VCaP (cell line): ENCODE measurements around the gene SNX17.
A peak's percentile ranks its signal among the peaks of the same experiment; 100 is the strongest.

Experiments used
- H3K27ac ChIP-seq: fragments of 450-650 bp; 2 replicates; pipeline ENCODE4 v1.5.1; 2017
- TF ChIP-seq, protein P1 (sequence below): fragments of 450-650 bp; conservative IDR thresholded peaks from 2 replicates; pipeline ENCODE4 v1.5.1; 2017; ENCODE audit warnings: mild to moderate bottlenecking, moderate library complexity

The SNX17 gene

DNA sequence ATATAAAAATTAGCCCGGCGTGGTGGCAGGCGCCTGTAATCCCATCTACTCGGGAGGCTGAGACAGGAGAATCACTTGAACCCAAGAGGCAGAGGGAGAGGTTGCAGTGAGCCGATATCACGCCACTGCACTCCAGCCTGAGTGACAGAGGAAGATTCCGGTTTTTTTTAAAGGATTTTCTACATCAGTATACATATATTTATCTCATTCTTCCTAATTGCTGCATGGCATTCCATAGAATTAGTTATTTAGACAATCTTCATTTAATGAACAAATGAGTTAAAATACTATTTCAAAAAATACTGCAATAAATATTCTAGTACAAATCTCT is 15.9 kb upstream of the SNX17 start:
- H3K27ac ChIP-seq: no peak overlapping the region
- TF ChIP-seq, protein P1, sequence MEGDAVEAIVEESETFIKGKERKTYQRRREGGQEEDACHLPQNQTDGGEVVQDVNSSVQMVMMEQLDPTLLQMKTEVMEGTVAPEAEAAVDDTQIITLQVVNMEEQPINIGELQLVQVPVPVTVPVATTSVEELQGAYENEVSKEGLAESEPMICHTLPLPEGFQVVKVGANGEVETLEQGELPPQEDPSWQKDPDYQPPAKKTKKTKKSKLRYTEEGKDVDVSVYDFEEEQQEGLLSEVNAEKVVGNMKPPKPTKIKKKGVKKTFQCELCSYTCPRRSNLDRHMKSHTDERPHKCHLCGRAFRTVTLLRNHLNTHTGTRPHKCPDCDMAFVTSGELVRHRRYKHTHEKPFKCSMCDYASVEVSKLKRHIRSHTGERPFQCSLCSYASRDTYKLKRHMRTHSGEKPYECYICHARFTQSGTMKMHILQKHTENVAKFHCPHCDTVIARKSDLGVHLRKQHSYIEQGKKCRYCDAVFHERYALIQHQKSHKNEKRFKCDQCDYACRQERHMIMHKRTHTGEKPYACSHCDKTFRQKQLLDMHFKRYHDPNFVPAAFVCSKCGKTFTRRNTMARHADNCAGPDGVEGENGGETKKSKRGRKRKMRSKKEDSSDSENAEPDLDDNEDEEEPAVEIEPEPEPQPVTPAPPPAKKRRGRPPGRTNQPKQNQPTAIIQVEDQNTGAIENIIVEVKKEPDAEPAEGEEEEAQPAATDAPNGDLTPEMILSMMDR: no peak

DNA sequence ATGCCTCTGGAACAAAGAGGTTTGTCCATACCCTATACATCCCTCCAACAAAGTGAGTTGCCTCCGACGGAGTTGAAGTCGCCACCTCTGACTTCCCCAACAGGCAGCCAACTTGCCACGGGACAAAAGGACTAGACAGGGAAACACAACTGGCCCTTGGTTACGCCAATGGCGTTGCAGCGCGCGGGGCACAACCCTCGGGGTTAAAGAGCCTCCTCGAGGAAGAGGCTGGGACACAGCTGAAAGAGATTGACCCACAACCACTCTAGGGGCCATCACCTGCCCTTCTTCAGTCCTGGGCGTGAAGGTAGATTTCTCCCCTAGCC is 14.4 kb upstream of the SNX17 start:
- TF ChIP-seq, protein P1: no peak
- peak overlapping the region; percentile 95 for H3K27ac ChIP-seq

DNA sequence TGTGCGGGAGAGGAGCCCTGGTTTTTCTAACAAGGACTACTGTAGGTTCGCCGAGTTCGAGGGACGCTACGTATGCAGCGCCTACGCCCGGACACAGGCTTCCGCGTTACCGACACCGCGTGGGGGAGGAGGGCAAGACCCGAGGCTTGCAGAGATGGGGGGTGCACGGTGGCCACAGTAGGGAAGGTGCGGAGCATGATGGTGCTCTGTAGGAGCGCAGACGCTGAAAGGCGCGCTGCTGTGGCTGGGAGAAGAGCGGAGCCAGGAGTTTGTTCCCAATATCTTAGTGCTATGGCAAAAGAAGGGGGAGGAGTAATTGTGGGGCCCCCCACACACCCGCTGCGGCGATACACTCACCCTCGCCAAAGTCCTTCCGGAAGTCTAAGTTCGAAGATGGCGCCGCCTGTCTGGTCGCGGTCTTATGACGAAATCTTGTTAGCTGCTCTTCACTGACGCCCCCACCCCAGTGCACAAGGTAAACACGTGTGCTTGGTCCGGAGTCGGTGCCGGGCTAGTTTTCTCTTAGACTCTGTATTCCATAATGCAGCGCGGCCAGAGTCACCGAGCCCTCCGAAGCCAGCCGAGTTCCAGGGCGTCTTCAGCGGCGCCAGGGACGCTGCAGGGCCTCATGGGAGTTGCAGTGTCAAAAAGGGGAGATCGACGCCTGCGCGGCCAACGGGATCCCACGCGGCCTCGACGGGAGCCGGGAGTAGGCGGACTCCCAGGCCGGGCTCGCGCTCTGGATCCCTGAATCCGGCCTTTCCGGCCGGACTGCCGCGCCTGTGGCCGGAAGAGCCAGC is 13.8 kb upstream of the SNX17 start, which contains the start of gene GTF3C2:
Gene GTF3C2, minus strand, starts transcription at position 383 of the 800 bp plus-strand sequence. CDS start 13,210 bp downstream, outside the sequence.
- H3K27ac ChIP-seq: peak within 1 kb of the TSS; percentile 95
- TF ChIP-seq, protein P1: no peak

DNA sequence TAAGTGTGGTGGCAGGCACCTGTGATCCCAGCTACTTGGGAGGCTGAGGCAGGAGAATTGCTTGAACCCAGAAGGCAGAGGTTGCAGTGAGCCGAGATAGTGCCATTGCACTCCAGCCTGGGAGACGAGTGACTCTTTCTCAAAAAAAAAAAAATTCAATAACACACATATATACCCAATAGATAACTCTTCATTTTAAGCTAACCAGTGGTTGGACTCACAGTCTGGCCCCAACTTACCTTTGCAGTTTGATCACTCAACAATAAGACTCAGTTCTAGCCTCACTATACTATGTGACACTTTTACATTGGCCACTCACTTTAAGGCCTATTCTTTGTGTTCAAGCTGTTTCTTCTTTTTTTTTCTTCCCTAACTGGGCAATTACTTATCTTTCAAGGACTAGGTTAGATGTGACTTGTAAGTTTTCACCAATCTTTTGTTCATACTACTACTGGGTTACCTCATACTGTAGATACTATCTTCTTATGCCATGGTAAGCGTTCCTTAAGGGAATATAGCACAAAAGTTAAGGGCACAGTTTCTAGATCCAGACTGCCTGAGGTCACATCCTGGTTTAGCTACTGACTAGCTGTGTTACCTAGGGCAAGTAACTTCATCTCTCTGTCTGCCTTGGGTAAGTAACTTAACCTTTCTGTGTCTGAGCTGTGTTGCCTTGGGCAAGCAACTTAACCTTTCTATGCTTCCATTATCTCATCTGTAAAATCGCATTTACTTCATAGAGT is 7.6 kb upstream of the SNX17 start:
- H3K27ac ChIP-seq: no peak overlapping the region
- TF ChIP-seq, protein P1: no peak

DNA sequence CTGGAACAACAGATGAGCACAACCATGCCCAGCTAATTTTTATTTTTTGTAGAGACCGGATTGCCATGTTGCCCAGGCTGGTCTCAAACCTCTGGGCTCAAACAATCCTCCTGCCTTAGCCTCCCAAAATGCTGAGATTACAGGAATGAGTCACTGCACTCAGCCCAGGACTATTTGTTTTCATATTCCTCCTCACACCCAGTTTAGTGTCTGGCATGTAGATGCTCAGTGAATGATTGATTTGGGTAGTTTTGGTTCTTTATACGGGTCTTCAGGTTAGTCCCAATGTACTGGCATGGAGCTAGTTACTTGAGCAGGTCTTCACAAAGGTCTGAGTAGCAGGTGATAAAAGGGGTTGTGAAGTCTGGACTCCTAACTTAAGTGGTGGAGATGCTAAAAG is 6.5 kb upstream of the SNX17 start:
- H3K27ac ChIP-seq: no peak overlapping the region
- TF ChIP-seq, protein P1: no peak

DNA sequence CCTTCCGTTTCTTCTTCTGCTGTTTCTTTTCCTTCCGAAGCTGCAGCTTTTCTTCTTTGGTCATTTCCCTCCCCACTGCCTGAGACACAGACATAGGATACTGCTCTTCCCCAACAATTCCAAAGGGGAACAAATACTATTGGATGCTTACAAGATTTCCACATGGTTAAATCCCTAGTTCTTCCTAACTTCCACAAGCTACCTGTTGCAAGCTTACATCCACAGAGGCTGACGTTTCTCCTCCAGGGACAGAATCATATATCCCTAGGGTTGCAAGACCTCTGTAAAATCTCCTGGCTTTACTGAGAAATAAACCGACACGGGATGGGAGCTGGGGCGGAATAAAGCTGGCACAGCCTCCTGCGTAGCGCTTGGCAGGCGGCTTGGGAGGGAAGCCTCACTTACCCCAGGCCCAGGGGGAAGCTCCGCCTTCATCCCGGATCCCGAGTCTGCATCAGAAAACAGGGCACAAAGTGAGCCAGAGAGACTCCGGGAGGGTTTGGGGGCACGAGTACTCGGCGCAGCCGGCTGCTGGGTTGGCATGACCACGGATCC is 868 bp upstream of the SNX17 start:
- TF ChIP-seq, protein P1: no peak
- peak overlapping the region; percentile 93 for H3K27ac ChIP-seq

DNA sequence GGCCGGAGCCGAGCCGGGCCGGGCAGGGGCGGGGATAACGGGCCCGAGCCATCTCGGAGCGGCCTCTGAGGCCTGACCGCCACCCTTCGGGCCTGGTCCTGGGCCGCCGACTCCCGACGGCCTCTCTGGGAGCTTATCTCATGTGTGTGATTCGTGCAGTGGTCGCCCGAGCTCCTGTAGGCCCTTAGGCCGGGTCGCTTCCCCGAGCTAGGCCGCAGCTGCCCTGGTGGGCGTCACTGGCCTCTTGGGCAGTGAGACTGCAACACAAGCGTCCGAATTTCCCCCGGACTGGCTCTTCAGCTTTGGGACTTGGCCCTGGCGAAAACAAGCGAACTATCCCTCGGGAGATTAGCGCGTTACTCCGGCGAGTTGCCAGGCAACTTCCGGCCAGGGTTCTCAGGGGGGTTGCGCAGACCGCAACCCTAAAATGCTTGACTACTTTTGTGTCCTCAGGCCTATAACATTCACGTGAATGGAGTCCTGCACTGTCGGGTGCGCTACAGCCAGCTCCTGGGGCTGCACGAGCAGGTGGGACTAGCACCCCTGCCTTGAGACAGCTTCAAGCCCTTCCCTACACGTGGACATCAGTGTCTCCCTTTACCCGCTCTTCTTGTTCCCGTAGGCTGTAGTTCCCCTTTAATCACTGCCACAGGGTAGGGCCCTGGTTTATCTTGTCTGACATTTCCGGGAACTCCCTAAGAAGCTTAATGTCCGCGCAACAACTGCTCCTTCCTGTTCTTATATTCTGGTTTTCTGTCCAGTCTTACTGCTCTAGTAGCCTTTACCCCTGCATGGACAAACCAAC is 602 bp downstream of the SNX17 start:
- H3K27ac ChIP-seq: peak overlapping the region; percentile 93
- TF ChIP-seq, protein P1: no peak
